ENCODE data around the gene AP1B1.
"Not testable (repeated sequence)": the region's sequence is repeated elsewhere in the genome, so short reads cannot be mapped to it uniquely, and the experiment has no call there.

AP1B1 gene

GRCh38 chr22:29353286-29353685 is 35.1 kb downstream of the AP1B1 start:
- DNase-seq (ENCODE audit: extremely low spot score, insufficient read length, low read depth): no peak

DNA sequence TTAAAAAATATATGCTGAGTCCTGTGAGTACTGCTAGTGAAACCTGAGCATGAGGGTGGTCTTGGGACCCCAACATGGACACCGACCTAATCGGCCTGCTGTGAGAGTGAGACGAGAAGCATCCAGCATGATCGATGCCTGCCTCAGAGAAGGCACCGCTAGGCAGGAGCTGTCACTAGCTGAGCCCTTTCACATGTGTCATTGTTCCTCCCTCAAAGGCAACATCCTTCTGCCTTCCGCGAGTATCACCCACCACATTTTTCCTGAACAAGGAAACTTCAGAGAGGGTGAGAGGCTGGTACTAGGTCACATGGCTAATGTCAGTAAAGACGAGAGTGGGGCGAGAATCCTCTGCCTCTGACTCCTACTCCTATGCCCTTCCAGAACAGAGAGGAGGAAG is 35.6 kb downstream of the AP1B1 start:
- no peak for DNase-seq (ENCODE audit: extremely low spot score, insufficient read length, low read depth)
- no peak for FAIRE-seq

More at GRCh38 chr22:29353286-29353685, 35.1 kb downstream of the AP1B1 start:
- no peak for FAIRE-seq

GRCh38 chr22:29351891-29352290 is 36.5 kb downstream of the AP1B1 start:
- no peak for DNase-seq (ENCODE audit: extremely low spot score, insufficient read length, low read depth)
- FAIRE-seq: no peak

DNA sequence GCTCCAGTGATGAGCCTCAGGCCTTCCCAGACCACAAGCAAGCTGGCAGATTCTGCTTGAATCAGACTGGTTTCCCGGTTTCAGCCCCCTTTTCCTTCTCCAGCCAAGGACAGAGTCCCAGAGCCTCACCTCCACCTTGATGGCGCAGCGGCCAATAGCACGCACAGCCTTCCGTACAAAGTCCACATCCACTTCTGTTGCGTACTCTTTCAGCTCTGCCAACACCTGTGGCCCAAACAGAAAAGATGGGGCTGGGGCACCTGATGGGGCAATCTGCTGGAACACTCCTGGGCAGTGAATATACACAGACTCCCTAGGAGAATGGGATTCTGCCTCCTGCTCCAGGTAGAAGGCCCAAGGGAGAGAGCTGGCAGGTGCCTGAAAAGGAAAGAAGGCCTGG is 37.3 kb downstream of the AP1B1 start:
- FAIRE-seq: no peak
- no peak for DNase-seq (ENCODE audit: extremely low spot score, insufficient read length, low read depth)

GRCh38 chr22:29348956-29349355 is 39.4 kb downstream of the AP1B1 start:
- DNase-seq (ENCODE audit: extremely low spot score, insufficient read length, low read depth): no peak
- FAIRE-seq: no peak

DNA sequence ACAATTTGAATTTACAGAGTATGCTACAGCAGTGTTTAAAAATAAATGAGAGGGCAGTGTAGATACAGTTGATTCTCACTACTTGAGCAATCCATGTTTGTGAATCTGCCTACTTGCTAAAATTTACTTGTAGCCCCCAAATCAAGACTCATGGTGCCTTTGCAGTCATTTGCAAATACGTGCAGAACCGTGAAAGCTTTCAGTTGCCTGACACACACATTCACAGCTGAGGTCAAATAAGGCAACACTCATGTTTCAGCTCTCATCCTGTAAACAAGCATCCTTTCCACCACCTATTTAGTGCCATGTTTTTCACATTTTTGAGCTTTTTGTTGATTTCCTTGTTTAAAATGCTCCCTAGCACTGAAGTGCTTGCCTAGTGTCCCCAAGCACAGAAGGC is 40.3 kb downstream of the AP1B1 start:
- FAIRE-seq: no peak
- DNase-seq (ENCODE audit: extremely low spot score, insufficient read length, low read depth): no peak

DNA sequence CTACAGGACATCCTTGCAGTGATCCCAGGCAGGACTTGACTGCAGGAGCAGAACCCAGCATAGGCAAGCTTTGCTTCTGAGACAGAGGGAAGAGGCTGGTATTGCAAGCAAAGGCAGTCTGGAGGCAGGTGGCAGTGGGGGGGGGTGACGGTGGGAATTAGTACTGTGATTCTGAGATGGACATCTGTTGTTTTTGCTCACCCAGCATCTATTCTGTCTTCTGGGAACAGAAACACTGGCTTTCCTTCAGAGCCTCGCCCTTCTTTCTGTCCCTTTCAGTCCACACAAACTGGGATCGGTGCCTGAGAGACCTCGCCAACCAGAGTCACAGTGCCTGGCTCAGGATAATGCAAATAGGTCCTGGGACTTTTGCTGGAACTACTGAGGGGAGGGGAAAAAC is 41.7 kb downstream of the AP1B1 start:
- no peak for FAIRE-seq
- DNase-seq (ENCODE audit: extremely low spot score, insufficient read length, low read depth): no peak

GRCh38 chr22:29345932-29346331 is 42.4 kb downstream of the AP1B1 start:
- FAIRE-seq (no peak), DNase-seq (ENCODE audit: extremely low spot score, insufficient read length, low read depth) (no peak)

GRCh38 chr22:29344889-29345288 is 43.5 kb downstream of the AP1B1 start:
- not testable (repeated sequence) for FAIRE-seq; DNase-seq (ENCODE audit: extremely low spot score, insufficient read length, low read depth)

DNA sequence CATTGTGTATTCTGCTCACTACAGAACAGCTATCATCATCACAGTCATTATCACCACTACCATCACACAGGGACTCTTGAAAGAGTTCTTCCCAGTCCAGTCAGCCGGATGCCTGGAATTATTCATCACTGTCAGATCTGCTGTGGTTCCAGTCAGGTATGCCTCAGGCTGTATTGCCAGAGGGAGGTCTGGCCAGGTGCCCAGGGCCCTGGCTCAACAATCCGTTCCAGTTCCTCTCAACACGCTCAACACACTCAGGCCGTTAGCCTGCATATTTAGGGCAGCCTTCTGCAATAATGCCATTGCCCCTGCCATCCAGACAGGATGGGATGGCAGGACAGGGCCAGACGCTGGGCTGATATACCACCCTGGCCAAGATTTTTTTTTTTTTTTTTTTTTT is 44.2 kb downstream of the AP1B1 start:
- FAIRE-seq (no peak), DNase-seq (ENCODE audit: extremely low spot score, insufficient read length, low read depth) (no peak)

DNA sequence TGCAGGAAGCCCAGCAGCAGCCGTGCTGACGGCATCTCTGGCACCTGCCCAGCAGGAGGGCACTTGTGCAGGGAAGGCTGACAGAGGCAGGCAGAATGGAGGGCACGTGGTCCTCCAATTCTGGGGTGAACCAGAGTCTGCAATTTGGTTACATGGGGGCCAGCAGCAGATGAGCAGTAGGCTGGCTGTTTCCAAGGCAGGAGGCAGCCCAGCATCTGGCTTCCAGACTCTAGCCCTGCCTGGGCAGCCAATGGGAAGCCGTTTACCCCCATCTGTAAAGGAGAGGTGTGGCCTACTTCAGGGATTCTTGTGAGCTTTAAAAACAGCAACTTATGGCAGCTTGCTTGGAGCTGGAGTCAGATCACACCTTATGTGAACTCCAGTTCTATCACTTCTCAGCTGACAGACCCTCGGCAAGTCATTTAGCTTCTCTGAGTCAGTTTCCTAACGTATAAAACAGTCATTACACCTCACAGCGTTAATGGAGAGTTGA is 45.0 kb downstream of the AP1B1 start:
- FAIRE-seq: no peak
- DNase-seq (ENCODE audit: extremely low spot score, insufficient read length, low read depth): no peak

- no peak for DNase-seq (ENCODE audit: extremely low spot score, insufficient read length, low read depth)
- no peak for FAIRE-seq
These were observed 45.6 kb downstream of the AP1B1 start for GRCh38 chr22:29342577-29343312.

- no peak for DNase-seq (ENCODE audit: extremely low spot score, insufficient read length, low read depth)
- no peak for FAIRE-seq
These were observed 46.2 kb downstream of the AP1B1 start for GRCh38 chr22:29342177-29342576.

DNA sequence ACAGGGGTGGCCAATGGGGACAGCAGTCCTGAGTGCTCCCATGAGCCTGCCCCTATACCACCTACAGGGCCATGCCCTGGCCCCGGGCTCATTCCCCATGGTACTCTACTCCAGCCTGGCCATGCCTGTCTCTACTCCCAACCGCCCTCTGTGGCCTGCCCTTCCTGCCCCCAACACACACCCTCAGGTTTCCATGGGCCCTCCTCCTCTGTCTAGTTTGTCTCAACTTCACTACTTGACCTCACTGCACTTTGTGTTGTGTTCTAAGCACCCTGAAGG is 46.6 kb downstream of the AP1B1 start:
- no peak for DNase-seq (ENCODE audit: extremely low spot score, insufficient read length, low read depth)
- no peak for FAIRE-seq

DNA sequence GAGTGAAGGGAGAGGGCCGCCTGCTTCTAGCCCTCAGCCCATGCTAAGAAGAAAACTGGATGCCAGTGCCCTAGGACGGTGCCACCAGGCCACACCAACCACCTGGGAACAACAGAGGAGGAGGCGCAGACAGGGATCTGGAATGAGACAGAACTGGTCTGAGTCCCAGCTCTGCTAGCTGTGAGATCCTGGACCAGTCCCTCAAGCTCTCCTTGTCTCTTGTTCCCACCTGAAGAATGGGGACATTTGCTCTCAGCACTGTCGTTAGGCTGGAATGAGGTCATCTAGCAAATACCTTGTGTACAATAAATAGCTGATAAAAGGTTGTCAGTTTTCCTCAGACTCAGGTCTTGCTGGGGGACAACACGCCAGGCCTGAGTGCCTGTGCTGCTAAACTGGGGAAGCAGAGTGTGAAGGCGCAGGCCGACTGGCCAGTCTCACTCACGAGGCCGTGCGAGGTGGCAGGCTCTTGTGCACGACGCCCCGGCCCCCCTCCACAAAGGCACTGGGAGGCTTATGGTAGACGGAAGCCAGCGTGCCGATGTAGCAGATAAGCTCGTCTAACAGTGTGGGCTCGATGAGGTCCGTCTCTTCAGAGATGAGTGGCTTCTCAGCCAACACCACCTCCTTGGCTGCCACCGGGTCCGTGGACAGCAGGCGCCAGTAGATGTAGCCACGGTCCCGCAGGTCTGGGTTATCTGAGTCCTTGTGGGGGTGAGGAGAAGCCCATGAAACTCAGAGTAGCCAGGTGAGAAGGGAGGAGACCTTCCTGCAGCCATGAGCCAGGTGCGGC is 47.1 kb downstream of the AP1B1 start:
- DNase-seq (ENCODE audit: extremely low spot score, insufficient read length, low read depth) (no peak), FAIRE-seq (no peak)

- DNase-seq (ENCODE audit: extremely low spot score, insufficient read length, low read depth) (no peak), FAIRE-seq (no peak)
These were observed 47.8 kb downstream of the AP1B1 start for GRCh38 chr22:29340566-29340965.

- no peak for FAIRE-seq
- DNase-seq (ENCODE audit: extremely low spot score, insufficient read length, low read depth): no peak
These were observed 48.8 kb downstream of the AP1B1 start for GRCh38 chr22:29339381-29340235.

DNA sequence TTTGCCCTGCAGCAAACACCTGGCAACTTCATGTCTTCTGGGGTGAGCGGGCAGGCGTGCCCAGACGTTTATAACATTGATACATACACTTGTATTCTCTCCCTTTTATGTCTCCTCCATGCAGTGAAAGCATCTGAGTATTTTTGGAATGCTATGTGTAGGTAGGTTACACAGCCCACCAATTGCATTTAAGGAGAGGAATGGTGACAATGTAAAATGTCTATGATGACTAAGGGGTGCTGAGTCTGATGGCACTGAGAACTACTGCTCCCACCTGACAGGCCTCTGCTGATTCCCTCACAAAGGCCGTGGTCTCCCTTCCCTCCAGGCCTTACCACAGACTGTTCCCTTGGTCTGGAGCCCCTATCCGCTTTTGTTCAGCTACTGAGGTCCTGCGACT is 50.0 kb downstream of the AP1B1 start:
- FAIRE-seq (no peak), DNase-seq (ENCODE audit: extremely low spot score, insufficient read length, low read depth) (no peak)

GRCh38 chr22:29337631-29338284 is 50.6 kb downstream of the AP1B1 start:
- no peak for FAIRE-seq
- no peak for DNase-seq (ENCODE audit: extremely low spot score, insufficient read length, low read depth)
